Kidney (tissue), 14 donors: ENCODE measurements around the gene GAS6. TPM values are rescaled to one million over a fixed set of nuclear protein-coding genes. Genes with fewer than 3 reads are reported as not detected.

Experiments
- DNase-seq, 5 donors: peaks; one replicate each; pipeline ENCODE4 v3.0.0-alpha.2; 2013 to 2020
- FAIRE-seq: peaks from 2 replicates; lab custom pipeline; 2012; peaks lifted over from hg19 to GRCh38; lab: Jason Lieb, UNC
- H3K27ac ChIP-seq, 2 donors: one replicate each; pipeline ENCODE4 v1.7.0; 2013; ENCODE audit warnings: low read depth in 2 of 2, low read length in 2 of 2, inconsistent platforms in 1 of 2
- H3K27me3 ChIP-seq: one replicate; pipeline ENCODE4 v1.7.1; 2013; ENCODE audit warnings: low read length, inconsistent platforms; ENCODE audit not compliant: control insufficient read depth, insufficient read depth
- H3K36me3 ChIP-seq, 3 donors: one replicate each; pipeline versions ENCODE4 v1.7.0 to v1.7.1; 2013; ENCODE audit warnings: low read length in 3 of 3, control low read depth in 1 of 3, inconsistent platforms in 1 of 3; ENCODE audit not compliant: insufficient read depth in 3 of 3, control insufficient read depth in 2 of 3
- H3K4me1 ChIP-seq, 3 donors: one replicate each; pipeline versions ENCODE4 v1.7.0 to v1.7.1; 2013; ENCODE audit warnings: low read length in 3 of 3, inconsistent platforms in 1 of 3, low read depth in 1 of 3; ENCODE audit not compliant: control insufficient read depth in 2 of 3, insufficient read depth in 2 of 3
- H3K4me3 ChIP-seq, 3 donors: one replicate each; pipeline versions ENCODE4 v1.7.0 to v1.8.1; 2013; ENCODE audit warnings: low read length in 3 of 3, control low read depth in 1 of 3, inconsistent platforms in 1 of 3
- H3K9ac ChIP-seq, 3 donors: one replicate each; pipeline versions ENCODE4 v1.7.0 to v1.7.1; 2013; ENCODE audit warnings: low read length in 3 of 3, control low read depth in 1 of 3, inconsistent platforms in 1 of 3
- H3K9me3 ChIP-seq, 3 donors: one replicate each; pipeline versions ENCODE4 v1.7.0 to v1.7.1; 2013; ENCODE audit warnings: low read length in 3 of 3, control low read depth in 1 of 3, inconsistent platforms in 1 of 3; ENCODE audit not compliant: control insufficient read depth in 2 of 3, insufficient read depth in 1 of 3
- CTCF ChIP-seq: IDR thresholded peaks from 3 replicates; pipeline ENCODE4 v1.5.1; 2012; ENCODE audit warnings: mild to moderate bottlenecking, moderate library complexity, borderline replicate concordance; ENCODE audit not compliant: insufficient read depth; ENCODE audit errors: extremely low read depth
- intact Hi-C: fragments of 100-400 bp; cut with DNase I; formaldehyde crosslinking; loops from one replicate; pipeline ENCODE4 v1.11.1; 2022
- polyA plus RNA-seq: library from polyadenylated mRNA; stranded (reverse); fragments of 350-450 nt; fragmentation: Illumina TruSeq; extraction: RNeasy Lipid Tissue Mini Kit (QIAGEN cat#74804); gene quantifications from one replicate; pipeline ENCODE4 v1.2.3, GENCODE V29; 2014; ENCODE audit warnings: low read depth, low replicate concordance; ENCODE audit not compliant: insufficient read depth
- total RNA-seq: library from RNA; stranded (reverse); fragmentation: NEBNext Ultra II Directional; extraction: Animal tissue kit (Norgen Biotek cat#: 25700); gene quantifications from one replicate; pipeline ENCODE4 v1.2.1, GENCODE V29; 2021
- donor health status: control.
- donor health status: control.
- donor health status: control.
- donor health status: control.
- donor health status: control.
- donor health status: DM: yes; HTN: yes; CAD: no.
- donor health status: Normal renal cell carcinoma (clear cell type).

Gene GAS6
- total and polyA plus RNA-seq, 2 donors from 2014 or later = 83.5 to 135 TPM

- Histone ChIP-seq H3K4me3 (no peak overlapping the region), H3K36me3 (no peaks in the 10 kb centered on the region), H3K4me1 (peaks cover 0 to 13% (median 0%) of the 10 kb centered on the region in 3 donors), H3K9me3 (peaks cover 0 to 5% (median 0%) of the 10 kb centered on the region in 3 donors), H3K27me3 (no peaks in the 10 kb centered on the region), H3K27ac (no peak overlapping the region), H3K9ac (no peak overlapping the region)
- FAIRE-seq = no peak
- peak in 3 of 5 donors; percentile 29 to 41 (median 32) for DNase-seq
- no peak for TF ChIP-seq CTCF
- intact Hi-C loops = no loop called here
Measured at GRCh38 chr13:113813070-113813748, 50.7 kb downstream of the GAS6 start.

- no peaks in the 10 kb centered on the region for H3K27me3 ChIP-seq
- FAIRE-seq = no peak
- H3K9ac ChIP-seq = no peak overlapping the region
- no peak overlapping the region for H3K27ac ChIP-seq
- peaks cover 0 to 13% (median 0%) of the 10 kb centered on the region in 3 donors for H3K4me1 ChIP-seq
- DNase-seq = peak in 1 of 5 donors; percentile 55
- TF ChIP-seq CTCF = no peak
- H3K4me3 ChIP-seq = no peak overlapping the region
- H3K9me3 ChIP-seq = peaks cover 0 to 9% (median 0%) of the 10 kb centered on the region in 3 donors
- intact Hi-C loops = no loop called here
- H3K36me3 ChIP-seq = no peaks in the 10 kb centered on the region
Measured at GRCh38 chr13:113812178-113813040, 51.5 kb downstream of the GAS6 start.

- intact Hi-C loops = no loop called here
- H3K27ac ChIP-seq = no peak overlapping the region
- no peaks in the 10 kb centered on the region for H3K27me3 ChIP-seq
- H3K9me3 ChIP-seq = peaks cover 0 to 9% (median 0%) of the 10 kb centered on the region in 3 donors
- no peak for TF ChIP-seq CTCF
- no peaks in the 10 kb centered on the region for H3K36me3 ChIP-seq
- no peak for FAIRE-seq
- H3K4me3 ChIP-seq = no peak overlapping the region
- H3K9ac ChIP-seq = no peak overlapping the region
- DNase-seq = peak in 2 of 5 donors; percentile 40 to 61
- peaks cover 0 to 8% (median 0%) of the 10 kb centered on the region in 3 donors for H3K4me1 ChIP-seq
Measured at GRCh38 chr13:113811081-113811928, 52.6 kb downstream of the GAS6 start.
